HCT116 (cell line): ENCODE results near the gene SLC31A1.

Experiments used
- ATF3 ChIP-seq: IDR thresholded peaks from 2 replicates; pipeline ENCODE4 v1.6.1; 2012
- CEBPB ChIP-seq: IDR thresholded peaks from 2 replicates; pipeline ENCODE4 v1.6.1; 2012; ENCODE audit warnings: low read depth
- CTCF ChIP-seq, 3 experiments: fragments of 200-600 bp in 1 of 3; sonication (generic) in 1 of 3; IDR thresholded peaks in 2 of 3; conservative IDR thresholded peaks in 1 of 3; 2 replicates each; pipeline ENCODE4 v1.5.1; 2012 to 2017; ENCODE audit warnings: low read depth in 2 of 3, low read length in 2 of 3, antibody characterized with exemption in 1 of 3, borderline replicate concordance in 1 of 3, control low read depth in 1 of 3, mild to moderate bottlenecking in 1 of 3, mixed read lengths in 1 of 3, mixed run types in 1 of 3, moderate library complexity in 1 of 3; ENCODE audit not compliant: insufficient read depth in 1 of 3
- EGR1 ChIP-seq: IDR thresholded peaks from 2 replicates; pipeline ENCODE4 v1.6.1; 2012; ENCODE audit warnings: low read depth
- ELF1 ChIP-seq: IDR thresholded peaks from 2 replicates; pipeline ENCODE4 v1.6.1; 2012; ENCODE audit warnings: low read depth, borderline replicate concordance
- EZH2 ChIP-seq: fragments of 200-600 bp; sonication (generic); IDR thresholded peaks from 2 replicates; pipeline ENCODE4 v1.6.1; 2017; ENCODE audit warnings: antibody characterized with exemption, mixed run types
- FOSL1 ChIP-seq: IDR thresholded peaks from 2 replicates; pipeline ENCODE4 v1.6.1; 2012; ENCODE audit warnings: low read depth
- JUND ChIP-seq: IDR thresholded peaks from 2 replicates; pipeline ENCODE4 v1.6.1; 2012
- MAX ChIP-seq: IDR thresholded peaks from 2 replicates; pipeline ENCODE4 v1.6.1; 2012
- POLR2A ChIP-seq: IDR thresholded peaks from 2 replicates; pipeline ENCODE4 v1.7.0; 2011; ENCODE audit warnings: borderline replicate concordance; ENCODE audit not compliant: insufficient read depth, insufficient read length; ENCODE audit errors: extremely low read depth
- POLR2AphosphoS5 ChIP-seq: IDR thresholded peaks from 2 replicates; pipeline ENCODE4 v1.6.1; 2011; ENCODE audit warnings: mild to moderate bottlenecking, low read depth, low read length, moderate library complexity
- REST ChIP-seq: IDR thresholded peaks from 2 replicates; pipeline ENCODE4 v1.6.1; 2012; ENCODE audit warnings: low read depth
- SIN3A ChIP-seq: IDR thresholded peaks from 2 replicates; pipeline ENCODE4 v1.6.1; 2012; ENCODE audit warnings: low read depth
- SP1 ChIP-seq: IDR thresholded peaks from 2 replicates; pipeline ENCODE4 v1.6.1; 2012; ENCODE audit warnings: low read depth

- TF ChIP-seq CTCF (IDR thresholded peaks at IDR 0.05 in 2 of 3, conservative IDR thresholded peaks at IDR 0.05 in 1 of 3; ENCODE audit: borderline replicate concordance in 1 of 3, insufficient read depth in 1 of 3, low read depth in 2 of 3, low read length in 2 of 3) (no peak), FOSL1 (no peak), EGR1 (no peak), POLR2A (no peak), MAX (no peak), EZH2 (no peak), SIN3A (no peak), REST (no peak), CEBPB (no peak), ATF3 (no peak), SP1 (no peak), POLR2AphosphoS5 (no peak), ELF1 (no peak), JUND (no peak)
These were observed 15.5 kb upstream of the SLC31A1 start for GRCh38 chr9:113205861-113206260.
